A549 (cell line): ENCODE data around the gene CELSR1.

Experiments used
- EHMT2 ChIP-seq: fragments of 200-600 bp; sonication (generic); IDR thresholded peaks from 2 replicates; pipeline ENCODE4 v1.6.1; 2016; ENCODE audit warnings: antibody characterized with exemption, low read depth, mild to moderate bottlenecking, moderate library complexity
- EP300 ChIP-seq, 2 experiments: fragments of >200 bp; sonication (Bioruptor Twin); formaldehyde crosslinking; IDR thresholded peaks; 2 replicates in 1 of 2; 3 replicates in 1 of 2; pipeline ENCODE4 v1.6.1; 2016 to 2017
- ESRRA ChIP-seq: fragments of 150-350 bp; IDR thresholded peaks from 2 replicates; pipeline ENCODE4 v1.6.1; 2014; ENCODE audit warnings: mild to moderate bottlenecking, low read length, borderline replicate concordance
- POLR2A ChIP-seq: IDR thresholded peaks from 2 replicates; pipeline ENCODE4 v1.6.1; 2012; ENCODE audit warnings: mild to moderate bottlenecking, low read length
- TF ChIP-seq, protein P1 (sequence below): IDR thresholded peaks from 2 replicates; pipeline ENCODE4 v1.6.1; 2012; ENCODE audit warnings: low read depth, borderline replicate concordance
- TF ChIP-seq, protein P2 (sequence below): fragments of 150-350 bp; IDR thresholded peaks from 2 replicates; pipeline ENCODE4 v1.6.1; 2014; ENCODE audit warnings: low read depth, mild to moderate bottlenecking, low read length
- TF ChIP-seq, protein P3 (sequence below): fragments of >200 bp; sonication (Bioruptor Twin); formaldehyde crosslinking; IDR thresholded peaks from 3 replicates; pipeline ENCODE4 v1.5.1; 2016

DNA sequence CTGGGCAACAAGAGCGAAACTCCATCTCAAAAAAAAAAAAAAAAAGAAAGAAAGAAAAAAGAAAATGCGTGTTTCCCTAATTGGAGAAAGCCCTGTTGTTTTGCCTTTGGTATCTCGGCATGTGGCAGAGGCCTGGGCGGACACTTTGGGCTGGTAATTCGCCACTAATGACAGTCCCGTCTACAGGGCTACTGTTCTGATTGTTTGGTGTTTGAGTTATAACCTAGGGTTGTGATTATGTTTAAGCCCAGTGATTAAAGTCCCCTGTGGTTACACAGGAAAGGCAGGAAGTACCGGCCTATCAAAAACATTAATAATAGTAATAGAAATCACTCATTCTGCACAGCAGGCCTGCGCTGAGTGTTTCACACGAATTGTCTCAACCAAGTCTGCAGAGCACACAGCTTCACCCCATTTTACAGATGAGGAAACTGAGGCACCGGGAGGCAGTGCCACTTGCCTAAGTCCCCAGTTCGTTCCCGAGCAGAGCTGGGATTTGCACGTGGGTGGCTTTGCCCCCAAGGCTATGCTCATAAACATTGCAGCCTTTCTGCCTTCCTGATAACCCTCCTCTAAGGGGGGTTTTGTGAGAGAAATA lies 43.6 kb upstream of the CELSR1 start:
- TF ChIP-seq, protein P1, sequence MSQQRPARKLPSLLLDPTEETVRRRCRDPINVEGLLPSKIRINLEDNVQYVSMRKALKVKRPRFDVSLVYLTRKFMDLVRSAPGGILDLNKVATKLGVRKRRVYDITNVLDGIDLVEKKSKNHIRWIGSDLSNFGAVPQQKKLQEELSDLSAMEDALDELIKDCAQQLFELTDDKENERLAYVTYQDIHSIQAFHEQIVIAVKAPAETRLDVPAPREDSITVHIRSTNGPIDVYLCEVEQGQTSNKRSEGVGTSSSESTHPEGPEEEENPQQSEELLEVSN: no peak
- TF ChIP-seq, protein P2, sequence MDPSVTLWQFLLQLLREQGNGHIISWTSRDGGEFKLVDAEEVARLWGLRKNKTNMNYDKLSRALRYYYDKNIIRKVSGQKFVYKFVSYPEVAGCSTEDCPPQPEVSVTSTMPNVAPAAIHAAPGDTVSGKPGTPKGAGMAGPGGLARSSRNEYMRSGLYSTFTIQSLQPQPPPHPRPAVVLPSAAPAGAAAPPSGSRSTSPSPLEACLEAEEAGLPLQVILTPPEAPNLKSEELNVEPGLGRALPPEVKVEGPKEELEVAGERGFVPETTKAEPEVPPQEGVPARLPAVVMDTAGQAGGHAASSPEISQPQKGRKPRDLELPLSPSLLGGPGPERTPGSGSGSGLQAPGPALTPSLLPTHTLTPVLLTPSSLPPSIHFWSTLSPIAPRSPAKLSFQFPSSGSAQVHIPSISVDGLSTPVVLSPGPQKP: no peak
- TF ChIP-seq EP300 (IDR thresholded peaks at IDR 0.05): no peak
- TF ChIP-seq, protein P3, sequence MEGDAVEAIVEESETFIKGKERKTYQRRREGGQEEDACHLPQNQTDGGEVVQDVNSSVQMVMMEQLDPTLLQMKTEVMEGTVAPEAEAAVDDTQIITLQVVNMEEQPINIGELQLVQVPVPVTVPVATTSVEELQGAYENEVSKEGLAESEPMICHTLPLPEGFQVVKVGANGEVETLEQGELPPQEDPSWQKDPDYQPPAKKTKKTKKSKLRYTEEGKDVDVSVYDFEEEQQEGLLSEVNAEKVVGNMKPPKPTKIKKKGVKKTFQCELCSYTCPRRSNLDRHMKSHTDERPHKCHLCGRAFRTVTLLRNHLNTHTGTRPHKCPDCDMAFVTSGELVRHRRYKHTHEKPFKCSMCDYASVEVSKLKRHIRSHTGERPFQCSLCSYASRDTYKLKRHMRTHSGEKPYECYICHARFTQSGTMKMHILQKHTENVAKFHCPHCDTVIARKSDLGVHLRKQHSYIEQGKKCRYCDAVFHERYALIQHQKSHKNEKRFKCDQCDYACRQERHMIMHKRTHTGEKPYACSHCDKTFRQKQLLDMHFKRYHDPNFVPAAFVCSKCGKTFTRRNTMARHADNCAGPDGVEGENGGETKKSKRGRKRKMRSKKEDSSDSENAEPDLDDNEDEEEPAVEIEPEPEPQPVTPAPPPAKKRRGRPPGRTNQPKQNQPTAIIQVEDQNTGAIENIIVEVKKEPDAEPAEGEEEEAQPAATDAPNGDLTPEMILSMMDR: no peak
- no peak for TF ChIP-seq ESRRA
- no peak for TF ChIP-seq POLR2A
- no peak for TF ChIP-seq EHMT2
